H1 (cell line): ENCODE results near the gene AKR7A2. TPM values are rescaled to one million over a fixed set of nuclear protein-coding genes. Genes with fewer than 3 reads are reported as not detected.

Experiments used
- EGR1 ChIP-seq: IDR thresholded peaks from 2 replicates; pipeline ENCODE4 v1.6.1; 2011; ENCODE audit warnings: low read depth, low read length, borderline replicate concordance
- EZH2 ChIP-seq: fragments of 200-600 bp; sonication (generic); IDR thresholded peaks from 2 replicates; pipeline ENCODE4 v1.7.1; 2012; ENCODE audit warnings: low read depth, mild to moderate bottlenecking, moderate library complexity, low read length, inconsistent platforms; ENCODE audit not compliant: severe bottlenecking
- NRF1 ChIP-seq: IDR thresholded peaks from 2 replicates; pipeline ENCODE4 v1.6.1; 2011; ENCODE audit warnings: mild to moderate bottlenecking, low read depth, low read length, improper control_type of control experiment
- SP2 ChIP-seq: IDR thresholded peaks from 2 replicates; pipeline ENCODE4 v1.6.1; 2012; ENCODE audit warnings: mild to moderate bottlenecking, low read length, inconsistent platforms
- SUZ12 ChIP-seq: fragments of 200-600 bp; sonication (generic); IDR thresholded peaks from 2 replicates; pipeline ENCODE4 v1.6.1; 2012; ENCODE audit warnings: mild to moderate bottlenecking, inconsistent platforms, low read length, moderate library complexity, mixed read lengths
- TAF1 ChIP-seq: IDR thresholded peaks from 2 replicates; pipeline ENCODE4 v1.6.1; 2011; ENCODE audit warnings: mild to moderate bottlenecking, low read depth, low read length
- polyA plus RNA-seq, 7 experiments: library from polyadenylated mRNA; depleted of rRNA in 3 of 7; stranded (reverse) in 5 of 7; unstranded in 2 of 7; fragments of >200 nt in 5 of 7; fragments of 200-250 nt in 2 of 7; gene quantifications; 1 replicate in 5 of 7; 2 replicates in 1 of 7; 4 replicates in 1 of 7; pipeline versions ENCODE4 v1.2.1 to v1.2.3, GENCODE V29; 2011 to 2013; ENCODE audit warnings: missing spikeins in 2 of 7, mixed read lengths in 2 of 7
- total RNA-seq: library from RNA; stranded (reverse); fragmentation: NEBNext Ultra II Directional; extraction: Animal tissue kit (Norgen Biotek cat#: 25700); gene quantifications from 2 replicates; pipeline ENCODE4 v1.2.1, GENCODE V29; 2021

Gene AKR7A2
- total and polyA plus RNA-seq, 2 of the 8 experiments (the other 6 are each of a cell fraction or from before 2014, with no cell fraction given) = 32.0 to 48.3 TPM

DNA sequence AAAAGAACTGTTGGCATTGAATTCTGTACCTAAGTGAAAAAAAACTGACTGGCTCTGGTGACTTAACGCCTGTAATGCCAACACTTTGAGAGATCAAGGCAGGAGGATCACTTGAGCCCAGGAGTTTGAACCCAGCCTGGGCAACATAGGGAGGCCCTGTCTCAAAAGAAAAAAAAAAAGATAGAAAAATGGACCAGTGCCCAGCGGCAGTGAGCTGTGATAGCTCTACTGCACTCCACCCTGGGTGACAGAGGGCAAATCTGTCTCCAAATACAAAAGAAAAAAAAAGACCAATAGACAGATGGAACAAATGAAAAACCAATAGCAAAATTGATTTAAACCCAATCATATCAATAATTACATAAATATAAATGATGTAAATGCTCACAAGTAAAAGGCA, 22.7 kb downstream of the AKR7A2 start (continued):
- TF ChIP-seq NRF1 = no peak
- no peak for TF ChIP-seq TAF1
- TF ChIP-seq EGR1 = no peak
- TF ChIP-seq SUZ12 = no peak
- no peak for TF ChIP-seq EZH2
- TF ChIP-seq SP2 = no peak
